KMS-11 (cell line): ENCODE results near the gene FAS.

Source experiments
- H2AFZ ChIP-seq: fragments of 200-600 bp; sonication (generic); 2 replicates; pipeline ENCODE4 v1.6.1; 2016; ENCODE audit warnings: antibody characterized with exemption, mixed run types, low read depth
- H3K27ac ChIP-seq: fragments of 200-600 bp; sonication (generic); 2 replicates; pipeline ENCODE4 v1.6.1; 2016; ENCODE audit warnings: mild to moderate bottlenecking, mixed run types
- H3K27me3 ChIP-seq: fragments of 200-600 bp; sonication (generic); 2 replicates; pipeline ENCODE4 v1.6.1; 2017; ENCODE audit warnings: mild to moderate bottlenecking, low read depth, mixed run types, moderate library complexity; ENCODE audit not compliant: insufficient read depth
- H3K36me3 ChIP-seq: fragments of 200-600 bp; sonication (generic); 2 replicates; pipeline ENCODE4 v1.6.1; 2017; ENCODE audit warnings: mild to moderate bottlenecking, mixed run types; ENCODE audit not compliant: insufficient read depth
- H3K4me1 ChIP-seq: fragments of 200-600 bp; sonication (generic); 2 replicates; pipeline ENCODE4 v1.6.1; 2016; ENCODE audit warnings: mild to moderate bottlenecking, low read depth, mixed run types; ENCODE audit not compliant: poor library complexity, severe bottlenecking
- H3K4me2 ChIP-seq: fragments of 200-600 bp; sonication (generic); 2 replicates; pipeline ENCODE4 v1.7.0; 2016; ENCODE audit warnings: mild to moderate bottlenecking, mixed run types
- H3K4me3 ChIP-seq: fragments of 200-600 bp; sonication (generic); IDR thresholded peaks from 2 replicates; pipeline ENCODE4 v1.6.1; 2017; ENCODE audit warnings: low read depth, low read length, mixed read lengths; ENCODE audit not compliant: insufficient read depth
- H3K79me2 ChIP-seq: fragments of 200-600 bp; sonication (generic); 2 replicates; pipeline ENCODE4 v1.6.1; 2016; ENCODE audit warnings: low read depth, mixed run types; ENCODE audit not compliant: insufficient read depth
- H3K9ac ChIP-seq: fragments of 200-600 bp; sonication (generic); 2 replicates; pipeline ENCODE4 v1.6.1; 2016; ENCODE audit warnings: mild to moderate bottlenecking, mixed run types
- H4K20me1 ChIP-seq: fragments of 200-600 bp; sonication (generic); 2 replicates; pipeline ENCODE4 v1.6.1; 2016; ENCODE audit warnings: mild to moderate bottlenecking, mixed run types; ENCODE audit not compliant: insufficient read depth
- CTCF ChIP-seq: fragments of 200-600 bp; sonication (generic); conservative IDR thresholded peaks from 2 replicates; pipeline ENCODE4 v1.6.1; 2017; ENCODE audit warnings: low read depth, mild to moderate bottlenecking, antibody characterized with exemption, low read length, moderate library complexity, mixed read lengths

The FAS gene

GRCh38 chr10:88995156-88995876 lies 4.7 kb downstream of the FAS start:
- TF ChIP-seq CTCF, result no peak
- Histone ChIP-seq H3K9ac (no peak overlapping the region), H3K4me1 (peaks cover 68% of the 10 kb centered on the region), H3K4me3 (no peak overlapping the region), H3K79me2 (peaks cover 100% of the 10 kb centered on the region), H4K20me1 (no peaks in the 10 kb centered on the region; the same call in 1 of the 2 replicates), H3K4me2 (peak overlapping the region; percentile 89), H3K27ac (peak overlapping the region; percentile 31; the same call in 1 of the 2 replicates), H3K36me3 (no peaks in the 10 kb centered on the region), H3K27me3 (no peaks in the 10 kb centered on the region), H2AFZ (no peak overlapping the region)

GRCh38 chr10:88996927-88997326 lies 6.3 kb downstream of the FAS start:
- Histone ChIP-seq H3K4me1 (peaks cover 84% of the 10 kb centered on the region), H3K79me2 (peaks cover 100% of the 10 kb centered on the region), H4K20me1 (peaks cover 6% of the 10 kb centered on the region), H3K27me3 (no peaks in the 10 kb centered on the region), H3K4me2 (peak overlapping the region; percentile 89), H3K36me3 (no peaks in the 10 kb centered on the region), H3K4me3 (no peak overlapping the region), H2AFZ (no peak overlapping the region), H3K9ac (no peak overlapping the region), H3K27ac (peak overlapping the region; percentile 12; the same call in 1 of the 2 replicates)
- no peak for TF ChIP-seq CTCF

- TF ChIP-seq CTCF, result no peak
- H4K20me1 ChIP-seq, result peaks cover 18% of the 10 kb centered on the region
Measured at GRCh38 chr10:88999625-89000024, 9.0 kb downstream of the FAS start.

GRCh38 chr10:89001024-89001728 lies 10.6 kb downstream of the FAS start:
- no peak for TF ChIP-seq CTCF
- peak overlapping the region; percentile 49; the same call in 1 of the 2 replicates for H3K27ac ChIP-seq
- no peaks in the 10 kb centered on the region for H3K27me3 ChIP-seq
- peaks cover 87% of the 10 kb centered on the region for H3K4me1 ChIP-seq
- H3K4me2 ChIP-seq, result peak overlapping the region; percentile 89; the same call in 1 of the 2 replicates
- H3K36me3 ChIP-seq, result 0 out of 2 replicates have a peak, but pooled peaks cover 9% of the 10 kb centered on the region
- no peak overlapping the region for H3K9ac ChIP-seq
- no peak overlapping the region for H3K4me3 ChIP-seq
- H2AFZ ChIP-seq, result no peak overlapping the region
- H3K79me2 ChIP-seq, result peaks cover 92% of the 10 kb centered on the region
- H4K20me1 ChIP-seq, result peaks cover 18% of the 10 kb centered on the region

More at GRCh38 chr10:88999625-89000024, 9.0 kb downstream of the FAS start:
- H3K36me3 ChIP-seq, result 0 out of 2 replicates have a peak, but pooled peaks cover 9% of the 10 kb centered on the region
- no peaks in the 10 kb centered on the region for H3K27me3 ChIP-seq
- H3K27ac ChIP-seq, result peak overlapping the region; percentile 23; the same call in 1 of the 2 replicates
- H3K4me1 ChIP-seq, result peaks cover 99% of the 10 kb centered on the region
- peak overlapping the region; percentile 89 for H3K4me2 ChIP-seq
- no peak overlapping the region for H3K4me3 ChIP-seq
- no peak overlapping the region for H3K9ac ChIP-seq
- H2AFZ ChIP-seq, result no peak overlapping the region
- peaks cover 98% of the 10 kb centered on the region for H3K79me2 ChIP-seq
